ENCODE data around the gene GTF3C6.
"Not testable (repeated sequence)": the region's sequence is repeated elsewhere in the genome, so short reads cannot be mapped to it uniquely, and the experiment has no call there.

Gene GTF3C6

GRCh38 chr6:110950440-110950839 is 8.1 kb upstream of the GTF3C6 start:
- Histone ChIP-seq H3K27me3 (no peaks in the 10 kb centered on the region), H3K9me3 (no peaks in the 10 kb centered on the region), H3K27ac (no peak overlapping the region), H3K4me3 (ENCODE audit: low read depth in 1 of 2, low read length in 1 of 2) (no peak overlapping the region), H3K36me3 (no peaks in the 10 kb centered on the region), H3K4me1 (ENCODE audit: control insufficient read depth in 1 of 2, insufficient read depth in 1 of 2, low read depth in 1 of 2, low read length in 1 of 2) (no peaks in the 10 kb centered on the region)
- no peak for TF ChIP-seq CTCF (IDR thresholded peaks at IDR 0.05)

GRCh38 chr6:110951008-110951407 is 7.5 kb upstream of the GTF3C6 start:
- H3K4me3 ChIP-seq (ENCODE audit: low read depth in 1 of 2, low read length in 1 of 2): no peak overlapping the region
- no peak overlapping the region for H3K27ac ChIP-seq
- no peaks in the 10 kb centered on the region for H3K9me3 ChIP-seq
- H3K27me3 ChIP-seq: no peaks in the 10 kb centered on the region
- no peaks in the 10 kb centered on the region for H3K36me3 ChIP-seq
- TF ChIP-seq CTCF (IDR thresholded peaks at IDR 0.05): no peak
- H3K4me1 ChIP-seq (ENCODE audit: control insufficient read depth in 1 of 2, insufficient read depth in 1 of 2, low read depth in 1 of 2, low read length in 1 of 2): no peaks in the 10 kb centered on the region

GRCh38 chr6:110951986-110952794 is 6.3 kb upstream of the GTF3C6 start:
- no peak for TF ChIP-seq CTCF (IDR thresholded peaks at IDR 0.05)
- Histone ChIP-seq H3K36me3 (no peaks in the 10 kb centered on the region), H3K4me3 (ENCODE audit: low read depth in 1 of 2, low read length in 1 of 2) (no peak overlapping the region), H3K27ac (no peak overlapping the region), H3K27me3 (no peaks in the 10 kb centered on the region), H3K9me3 (no peaks in the 10 kb centered on the region), H3K4me1 (ENCODE audit: control insufficient read depth in 1 of 2, insufficient read depth in 1 of 2, low read depth in 1 of 2, low read length in 1 of 2) (no peaks in the 10 kb centered on the region)

- H3K4me3 ChIP-seq (ENCODE audit: low read depth in 1 of 2, low read length in 1 of 2): no peak overlapping the region
- no peaks in the 10 kb centered on the region for H3K27me3 ChIP-seq
- H3K27ac ChIP-seq: no peak overlapping the region
- H3K36me3 ChIP-seq: no peaks in the 10 kb centered on the region
- H3K9me3 ChIP-seq: no peaks in the 10 kb centered on the region
- TF ChIP-seq CTCF (IDR thresholded peaks at IDR 0.05): no peak
- peaks cover 8 to 9% of the 10 kb centered on the region in 2 experiments for H3K4me1 ChIP-seq (ENCODE audit: control insufficient read depth in 1 of 2, insufficient read depth in 1 of 2, low read depth in 1 of 2, low read length in 1 of 2)
These were observed 4.7 kb upstream of the GTF3C6 start for GRCh38 chr6:110953633-110954303.

GRCh38 chr6:110960014-110960390 is 1.5 kb downstream of the GTF3C6 start:
- peaks cover 15 to 16% of the 10 kb centered on the region in 2 experiments for H3K4me1 ChIP-seq (ENCODE audit: control insufficient read depth in 1 of 2, insufficient read depth in 1 of 2, low read depth in 1 of 2, low read length in 1 of 2)
- H3K27me3 ChIP-seq: no peaks in the 10 kb centered on the region
- H3K36me3 ChIP-seq: peaks cover 10% of the 10 kb centered on the region
- H3K9me3 ChIP-seq: no peaks in the 10 kb centered on the region
- H3K27ac ChIP-seq: no peak overlapping the region
- no peak for TF ChIP-seq CTCF (IDR thresholded peaks at IDR 0.05)
- no peak overlapping the region for H3K4me3 ChIP-seq (ENCODE audit: low read depth in 1 of 2, low read length in 1 of 2)

GRCh38 chr6:110962636-110963035 is 4.1 kb downstream of the GTF3C6 start:
- not testable (repeated sequence) for H3K4me3 ChIP-seq (ENCODE audit: low read depth in 1 of 2, low read length in 1 of 2); H3K27me3 ChIP-seq; H3K9me3 ChIP-seq; H3K27ac ChIP-seq
- peaks cover 14% of the 10 kb centered on the region in 2 experiments for H3K4me1 ChIP-seq (ENCODE audit: control insufficient read depth in 1 of 2, insufficient read depth in 1 of 2, low read depth in 1 of 2, low read length in 1 of 2)
- peaks cover 30% of the 10 kb centered on the region for H3K36me3 ChIP-seq

Data from neutrophil (primary cell).